Measurements from ENCODE around the gene ABHD3.
"Not testable (repeated sequence)": the region's sequence is repeated elsewhere in the genome, so short reads cannot be mapped to it uniquely, and the experiment has no call there.

ABHD3 gene

GRCh38 chr18:21704603-21705364 lies at the start of gene ABHD3:
ABHD3 (minus strand) TSS chr18:21704774; CDS start chr18:21704665, 109 bp downstream.
- DNase-seq: peak; percentile 91

GRCh38 chr18:21747764-21748693 lies 43.5 kb upstream of the ABHD3 start:
- DNase-seq: peak; percentile 41

GRCh38 chr18:21747268-21747667 lies 42.7 kb upstream of the ABHD3 start:
- DNase-seq: no peak

- no peak for DNase-seq
These were observed 40.7 kb upstream of the ABHD3 start for GRCh38 chr18:21745231-21745630.

- DNase-seq: no peak
These were observed 38.7 kb upstream of the ABHD3 start for GRCh38 chr18:21743166-21743832.

- no peak for DNase-seq
These were observed 37.7 kb upstream of the ABHD3 start for GRCh38 chr18:21742315-21742687.

- peak; percentile 24 for DNase-seq
These were observed 37.2 kb upstream of the ABHD3 start for GRCh38 chr18:21741562-21742314.

- no peak for DNase-seq
These were observed 36.7 kb upstream of the ABHD3 start for GRCh38 chr18:21741312-21741561.

- peak; percentile 96 for DNase-seq
These were observed 36.2 kb upstream of the ABHD3 start, which contains the start of gene MIB1 for GRCh38 chr18:21740538-21741311. MIB1 (plus strand) TSS chr18:21740792; CDS start chr18:21741584, 792 bp downstream.

GRCh38 chr18:21739604-21740537 lies 35.3 kb upstream of the ABHD3 start:
- peak; percentile 54 for DNase-seq

- not testable (repeated sequence) for DNase-seq
These were observed 32.4 kb upstream of the ABHD3 start for GRCh38 chr18:21736926-21737325.

GRCh38 chr18:21735452-21736015 lies 31.0 kb upstream of the ABHD3 start:
- no peak for DNase-seq

GRCh38 chr18:21733011-21733410 lies 28.4 kb upstream of the ABHD3 start:
- DNase-seq: no peak

GRCh38 chr18:21727702-21728101 lies 23.1 kb upstream of the ABHD3 start:
- no peak for DNase-seq

- no peak for DNase-seq
These were observed 20.6 kb upstream of the ABHD3 start for GRCh38 chr18:21725201-21725600.

GRCh38 chr18:21722687-21723086 lies 18.1 kb upstream of the ABHD3 start:
- no peak for DNase-seq

GRCh38 chr18:21714474-21714873 lies 9.9 kb upstream of the ABHD3 start:
- no peak for DNase-seq

- DNase-seq: not testable (repeated sequence)
These were observed 2.6 kb upstream of the ABHD3 start for GRCh38 chr18:21707130-21707529.

GRCh38 chr18:21706386-21706865 lies 1.9 kb upstream of the ABHD3 start:
- no peak for DNase-seq

- DNase-seq: peak; percentile 9
These were observed 1.2 kb downstream of the ABHD3 start for GRCh38 chr18:21703241-21703820.
